Activated CD4-positive, alpha-beta T cell treated with anti-CD3 and anti-CD28 coated beads, Interleukin-2, amount 50 U/mL, for 24 hours (primary cell): Measurements from ENCODE around the gene LATS1.
"Not testable (repeated sequence)": the region's sequence is repeated elsewhere in the genome, so short reads cannot be mapped to it uniquely, and the experiment has no call there.

ENCODE experiments used
- DNase-seq, 2 donors: peaks; one replicate each; pipeline ENCODE4 v3.0.0-alpha.2; 2020; ENCODE audit warnings: low read depth in 1 of 2, low spot score in 1 of 2

The LATS1 gene

GRCh38 chr6:149717588-149718458 lies at the start of gene LATS1:
LATS1 (minus strand) TSS chr6:149718101; CDS start chr6:149702126, 15,975 bp downstream.
- peak; percentile 84 to 89 for DNase-seq

GRCh38 chr6:149766156-149766769 lies 48.4 kb upstream of the LATS1 start:
- DNase-seq = no peak

DNA sequence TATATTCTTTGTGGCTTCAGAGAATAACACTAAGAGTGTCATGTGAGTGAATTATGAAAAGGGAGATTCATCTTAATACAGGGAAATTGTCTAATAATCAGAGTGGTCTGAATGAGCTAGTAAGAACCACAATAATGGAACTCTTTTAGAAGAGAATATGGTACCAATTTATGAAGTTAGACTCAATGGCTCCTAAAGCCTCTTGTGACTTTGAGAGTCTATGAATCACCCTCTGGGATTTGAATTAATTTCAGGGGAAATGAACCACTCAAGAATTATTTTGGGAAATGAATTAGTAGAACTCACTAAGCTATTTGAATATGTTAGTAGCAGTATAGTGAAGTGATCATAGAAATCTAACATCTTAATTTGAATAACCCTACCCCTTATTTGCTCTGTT lies 46.0 kb upstream of the LATS1 start:
- no peak for DNase-seq

DNA sequence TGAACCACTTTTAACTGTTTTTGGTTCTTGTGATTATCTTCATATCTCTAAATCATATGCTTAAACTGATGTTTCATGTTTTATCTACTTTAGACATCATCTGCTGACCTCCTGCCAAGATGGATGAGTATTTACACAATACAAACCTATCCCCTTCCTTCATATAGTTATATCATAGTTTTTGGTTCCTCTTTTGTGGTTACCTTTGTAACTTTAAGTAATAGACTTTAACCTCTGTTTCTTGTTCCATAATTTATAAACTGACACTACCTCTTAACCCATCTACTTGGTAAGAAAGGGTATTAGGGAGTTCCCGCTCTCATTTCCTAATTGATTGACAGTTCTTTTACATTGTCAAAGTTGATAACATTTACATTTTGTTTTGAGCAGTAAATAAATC lies 43.5 kb upstream of the LATS1 start:
- no peak for DNase-seq

GRCh38 chr6:149756261-149756636 lies 38.3 kb upstream of the LATS1 start:
- no peak for DNase-seq

DNA sequence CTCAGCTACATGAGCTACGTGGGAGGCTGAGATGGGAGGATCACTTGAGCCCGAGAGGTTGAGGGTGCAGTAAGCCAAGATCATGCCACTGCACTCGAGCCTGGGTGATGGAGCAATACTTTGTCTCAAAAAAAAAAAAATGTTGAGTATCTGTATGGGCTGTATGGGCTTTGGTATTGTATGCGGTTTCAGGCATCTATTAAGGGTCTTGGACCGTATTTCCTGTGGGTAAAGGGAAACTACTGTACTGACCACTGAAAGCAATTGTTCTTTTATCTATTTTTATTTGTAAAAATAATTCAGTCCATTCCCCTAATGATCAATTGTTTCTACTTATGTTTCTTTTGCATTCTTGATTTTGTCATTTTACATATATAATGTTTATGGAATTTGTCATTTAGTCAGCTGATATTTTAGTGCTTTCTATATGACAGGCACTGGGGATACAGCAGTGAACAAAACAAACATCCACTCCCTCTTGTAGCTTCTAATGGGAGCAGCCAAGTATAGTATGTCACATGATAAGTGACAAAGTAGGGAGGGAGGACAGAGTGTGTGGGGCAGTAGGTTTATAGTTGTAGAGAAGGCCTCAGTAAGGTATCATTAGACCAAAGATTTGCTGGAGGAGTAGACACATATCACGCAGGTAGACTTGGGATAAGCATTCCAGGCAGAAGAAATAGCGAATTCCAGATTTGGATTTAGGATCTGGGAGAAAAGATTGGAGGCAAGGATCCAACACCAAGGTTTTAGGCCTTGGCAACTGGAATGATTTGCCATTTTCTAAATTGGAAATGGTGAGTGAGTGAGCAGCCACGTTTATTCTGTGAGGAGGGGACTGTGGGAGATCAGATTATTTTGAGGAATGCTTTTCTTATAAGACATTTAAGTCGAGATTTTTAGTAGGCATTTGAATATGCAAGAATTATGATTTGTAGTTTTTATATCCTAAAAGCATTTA lies 37.7 kb upstream of the LATS1 start:
- DNase-seq = no peak

- no peak for DNase-seq
These were observed 36.6 kb upstream of the LATS1 start for GRCh38 chr6:149754548-149754947.

DNA sequence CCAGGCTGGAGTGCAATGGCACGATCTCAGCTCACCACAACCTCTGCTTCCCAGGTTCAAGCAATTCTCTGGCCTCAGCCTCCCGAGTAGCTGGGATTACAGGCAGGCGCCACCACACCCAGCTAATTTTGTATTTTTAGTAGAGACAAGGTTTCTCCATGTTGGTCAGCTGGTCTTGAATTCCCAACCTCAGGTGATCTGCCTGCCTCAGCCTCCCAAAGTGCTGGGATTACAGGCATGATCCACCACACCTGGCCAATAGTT lies 35.4 kb upstream of the LATS1 start:
- not testable (repeated sequence) for DNase-seq

DNA sequence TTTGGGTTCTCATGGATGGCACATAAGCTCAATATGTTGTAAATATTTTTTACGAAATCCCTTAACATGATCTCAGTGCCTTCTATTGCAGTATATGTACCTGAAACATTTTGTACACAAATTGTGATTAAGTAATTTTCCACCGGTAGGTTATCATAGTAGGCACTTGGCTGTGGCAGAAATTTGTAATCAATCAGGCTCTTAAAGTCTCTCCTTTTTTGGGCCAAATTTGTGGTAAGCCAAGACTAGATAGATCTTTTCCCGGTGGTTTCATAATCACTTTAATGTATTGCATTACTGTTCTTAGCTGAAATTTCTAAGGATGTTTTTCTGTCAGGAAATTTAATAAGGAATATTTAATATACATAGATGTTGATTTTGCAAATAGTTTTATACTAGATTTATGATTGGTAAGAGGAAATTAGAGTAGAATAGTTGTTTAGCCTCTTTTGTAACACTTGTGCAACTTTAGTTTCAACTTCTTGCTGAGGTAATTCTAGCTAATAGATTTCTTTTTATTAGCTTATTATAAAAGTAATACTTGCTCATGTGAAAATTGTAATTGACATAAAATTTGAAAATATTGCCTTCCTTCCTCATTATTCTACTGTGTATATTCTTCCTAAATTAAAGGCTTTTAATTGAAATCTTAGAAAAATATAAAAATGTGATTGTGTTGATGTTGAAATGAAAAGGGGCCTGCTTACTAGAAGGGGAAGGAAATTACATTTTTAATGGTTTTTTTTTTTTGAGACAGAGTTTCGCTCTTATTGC lies 34.9 kb upstream of the LATS1 start:
- DNase-seq = no peak

DNA sequence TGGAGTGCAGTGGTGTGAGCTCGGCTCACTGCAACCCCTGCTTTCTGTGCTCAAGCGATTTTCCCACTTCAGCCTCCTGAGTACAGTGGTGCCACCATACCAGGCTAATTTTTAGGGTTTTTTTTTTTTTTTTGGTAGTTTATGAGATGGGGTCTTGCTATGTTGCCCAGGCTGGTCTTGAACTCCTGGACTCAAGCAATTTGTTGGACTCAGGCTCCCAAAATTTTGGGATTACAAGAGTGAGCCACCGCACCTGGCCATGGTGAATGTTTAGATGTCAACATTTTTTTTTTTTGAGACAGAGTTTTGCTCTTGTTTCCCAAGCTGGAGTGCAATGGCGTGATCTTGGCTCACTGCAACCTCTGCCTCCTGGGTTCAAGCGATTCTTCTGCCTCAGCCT lies 34.0 kb upstream of the LATS1 start:
- not testable (repeated sequence) for DNase-seq

DNA sequence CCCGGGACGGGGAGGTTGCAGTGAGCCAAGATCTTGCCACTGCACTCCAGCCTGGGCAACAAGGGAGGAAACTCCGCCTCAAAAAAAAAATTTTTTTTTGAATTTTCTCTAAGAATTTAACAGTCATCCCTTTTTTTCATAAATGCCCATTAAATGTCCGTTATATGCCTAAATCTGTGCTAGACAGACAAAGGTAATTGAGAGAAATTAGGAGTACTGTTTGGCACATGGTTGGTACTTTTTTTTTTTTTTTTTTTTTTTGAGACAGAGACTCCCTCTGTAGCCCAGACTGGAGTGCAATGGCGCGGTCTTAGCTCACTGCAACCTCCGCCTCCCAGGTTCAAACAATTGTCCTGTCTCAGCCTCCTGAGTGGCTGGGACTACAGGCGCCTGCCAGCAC lies 33.3 kb upstream of the LATS1 start:
- no peak for DNase-seq

DNA sequence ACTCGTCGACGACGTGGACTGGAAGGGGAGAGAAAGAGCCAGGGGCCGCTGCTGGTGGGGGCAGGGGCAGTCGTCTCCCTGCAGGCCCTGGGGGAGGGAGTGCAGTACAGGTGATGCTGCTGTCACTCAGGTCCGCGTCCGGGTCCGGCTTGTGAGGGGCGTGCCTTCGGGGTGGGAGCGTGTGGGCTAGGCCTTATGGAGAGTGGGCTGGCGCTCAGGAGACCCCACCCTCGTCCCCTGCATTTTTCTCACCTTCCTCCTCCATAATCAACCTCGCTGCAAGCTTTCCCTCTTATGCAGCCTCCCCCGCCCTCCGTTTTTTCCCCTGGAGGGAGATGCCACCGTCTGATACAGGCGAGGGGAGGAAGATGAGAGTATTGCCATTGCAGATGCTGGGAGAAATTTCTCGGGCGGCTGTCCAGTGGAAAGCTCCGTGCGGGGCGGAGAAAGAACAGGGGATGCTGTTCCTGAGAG lies 32.3 kb upstream of the LATS1 start:
- peak; percentile 21 to 49 for DNase-seq

DNA sequence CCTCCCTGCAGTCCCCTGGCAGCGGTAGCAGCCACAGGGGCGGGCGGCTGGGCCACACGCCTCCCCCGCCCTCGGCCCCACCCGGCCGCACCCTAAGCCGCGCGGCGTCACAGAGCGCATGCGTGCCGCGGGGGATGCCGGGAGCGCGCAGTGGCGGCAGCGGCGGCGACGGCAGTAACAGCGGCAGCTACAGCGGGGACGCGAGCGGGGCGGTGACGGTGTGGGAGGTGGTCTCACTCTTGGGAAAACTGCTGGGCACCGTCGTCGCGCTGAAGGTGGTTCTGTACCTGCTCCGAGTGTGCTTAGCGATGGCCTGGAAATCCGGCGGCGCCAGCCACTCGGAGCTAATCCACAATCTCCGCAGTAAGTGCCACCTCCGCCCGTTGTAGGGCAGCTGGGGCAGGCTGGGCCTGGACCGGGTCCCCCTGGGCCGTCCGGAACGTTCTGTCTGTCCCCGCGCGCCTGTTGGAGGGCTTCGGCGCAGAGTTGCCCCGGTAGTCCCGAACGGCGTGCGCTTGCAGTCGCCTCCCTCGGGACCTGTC lies 31.8 kb upstream of the LATS1 start, which contains the start of gene PCMT1:
Gene PCMT1 (plus strand): TSS at position 148 of the 542 bp plus-strand sequence. CDS start 161 bp downstream, at position 309.
- peak; percentile 81 to 84 for DNase-seq

- not testable (repeated sequence) for DNase-seq
These were observed 31.2 kb upstream of the LATS1 start for GRCh38 chr6:149749082-149749593.

DNA sequence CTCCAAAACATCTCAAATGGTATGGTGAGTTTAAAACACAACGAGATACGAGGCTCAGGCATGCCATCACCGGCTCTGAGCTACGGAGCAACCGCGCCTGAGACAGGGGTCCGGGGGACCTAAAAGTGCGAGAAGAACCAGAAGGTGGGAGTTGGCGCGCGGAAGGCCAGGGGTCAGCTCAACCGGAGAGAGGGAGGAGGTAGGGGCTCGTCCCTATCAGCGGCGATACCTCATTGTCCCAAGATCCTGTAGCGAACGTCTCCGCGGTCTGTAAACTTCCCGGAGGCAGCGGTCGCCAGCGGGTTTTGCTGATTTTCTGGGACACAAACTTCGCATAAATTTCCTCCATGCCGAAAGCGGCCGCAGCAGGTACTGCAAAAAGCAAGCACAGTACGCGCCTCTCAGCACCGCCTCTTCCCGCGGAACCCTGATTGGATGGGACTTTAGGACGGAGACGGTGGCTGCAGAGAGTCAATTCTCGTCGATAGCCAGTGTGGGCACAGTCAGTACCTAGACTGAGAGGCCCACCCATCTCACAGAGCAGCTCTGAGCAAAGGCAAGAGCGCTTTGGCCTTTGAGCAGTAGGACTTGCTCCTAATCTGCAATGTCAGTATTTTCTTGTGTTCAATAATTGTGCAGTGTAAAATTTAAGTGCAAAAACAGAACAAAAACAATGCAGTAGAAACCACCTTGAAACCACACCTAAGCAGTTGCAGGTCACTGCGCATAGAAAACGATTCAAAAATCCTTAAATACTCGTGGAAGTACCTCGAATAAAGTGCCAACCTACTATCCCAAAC lies 28.4 kb upstream of the LATS1 start, which contains the start of gene NUP43:
Gene NUP43 (minus strand): TSS at position 383 of the 800 bp plus-strand sequence. CDS start 34 bp downstream, at position 349.
- peak; percentile 88 to 90 for DNase-seq

GRCh38 chr6:149745252-149745651 lies 27.4 kb upstream of the LATS1 start:
- DNase-seq = not testable (repeated sequence)

DNA sequence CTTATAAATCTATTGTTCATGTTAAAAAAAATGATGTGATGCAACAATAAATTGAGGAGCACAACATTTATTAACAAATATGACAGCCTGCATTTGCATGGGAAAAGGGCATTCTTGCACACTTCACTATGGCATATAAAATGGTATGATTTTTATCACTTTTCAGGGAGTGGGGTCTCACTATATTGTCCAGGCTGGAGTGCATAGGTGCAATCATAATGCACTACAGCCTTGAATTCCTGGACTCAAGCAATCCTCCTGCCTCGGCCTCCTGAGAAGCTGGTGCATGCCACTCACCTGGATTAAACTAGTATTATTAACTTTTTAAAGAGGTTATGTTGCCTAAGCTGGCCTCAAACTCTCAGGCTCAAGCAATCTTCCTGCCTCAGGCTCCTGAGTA lies 17.0 kb upstream of the LATS1 start:
- no peak for DNase-seq

DNA sequence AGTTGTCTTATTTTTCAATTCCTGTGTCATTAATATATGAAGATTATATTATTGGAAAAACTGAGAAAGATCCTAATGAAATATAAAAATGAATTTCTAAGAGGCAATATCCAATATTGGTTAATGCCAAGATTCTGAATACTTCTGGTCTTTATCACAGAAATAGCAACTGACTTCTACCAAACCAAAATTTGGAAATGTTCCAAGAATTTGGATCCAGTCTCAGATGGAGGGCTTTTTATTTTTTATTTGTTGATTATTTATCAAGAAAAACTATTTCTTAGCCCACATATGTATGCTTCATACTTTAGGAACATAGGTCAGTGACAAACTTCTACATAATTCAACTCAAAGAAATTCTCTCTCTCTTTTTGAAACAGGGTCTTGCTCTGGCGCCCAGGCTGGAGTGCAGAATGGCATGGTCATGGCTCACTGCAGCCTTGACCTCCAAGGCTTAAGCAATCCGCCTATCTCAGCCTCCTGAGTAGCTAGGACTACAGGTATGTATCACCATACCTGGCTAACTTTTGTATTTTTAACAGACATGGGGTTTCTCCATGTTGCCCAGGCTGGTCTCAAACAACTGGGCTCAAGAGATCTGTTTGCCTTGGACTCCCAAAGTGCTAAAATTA lies 15.3 kb upstream of the LATS1 start:
- no peak for DNase-seq

- no peak for DNase-seq
These were observed 11.9 kb upstream of the LATS1 start for GRCh38 chr6:149729824-149730223.
